GM19239 (cell line): ENCODE data around the gene CEP120.
"Not testable (repeated sequence)": the region's sequence is repeated elsewhere in the genome, so short reads cannot be mapped to it uniquely, and the experiment has no call there.

Experiments
- DNase-seq: peaks from one replicate; pipeline ENCODE4 v3.0.0; 2011; ENCODE audit warnings: low spot score; ENCODE audit not compliant: insufficient read length
- FAIRE-seq: peaks from 2 replicates; lab custom pipeline; 2011; peaks lifted over from hg19 to GRCh38; lab: Jason Lieb, UNC

CEP120 gene

DNA sequence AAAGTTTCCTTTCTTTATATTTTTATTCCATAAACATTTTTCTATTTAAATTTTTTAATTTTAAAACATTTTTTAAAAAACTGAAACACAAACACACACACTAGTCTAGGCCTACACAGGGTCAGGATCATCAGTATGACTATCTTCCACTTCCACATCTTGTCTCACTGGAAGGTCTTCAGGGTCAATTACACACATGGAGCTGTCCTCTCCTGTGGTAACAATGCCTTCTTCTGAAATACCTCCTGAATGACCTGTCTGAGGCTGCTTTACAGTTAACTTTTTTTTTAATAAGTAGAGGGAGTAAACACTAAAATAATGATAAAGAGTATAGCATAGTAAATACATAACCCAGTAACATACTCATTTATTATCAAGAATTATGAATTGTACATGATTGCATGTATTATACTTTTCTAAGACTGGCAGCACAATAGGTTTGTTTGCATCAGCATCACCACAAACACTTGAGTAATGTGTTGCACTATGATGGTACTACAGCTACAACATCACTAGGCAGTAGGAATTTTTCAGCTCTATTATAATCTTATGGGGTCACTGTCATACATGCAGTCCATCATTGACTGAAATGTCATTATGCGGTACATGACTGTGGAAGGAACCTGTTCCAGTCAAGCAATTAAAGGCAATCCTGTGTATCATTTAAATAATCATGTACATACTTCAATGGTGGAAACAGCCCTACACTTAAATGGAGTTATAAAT, 17.4 kb upstream of the CEP120 start:
- no peak for FAIRE-seq
- DNase-seq: no peak

- DNase-seq (no peak), FAIRE-seq (no peak)
These were observed 16.5 kb upstream of the CEP120 start for GRCh38 chr5:123439709-123440108.

DNA sequence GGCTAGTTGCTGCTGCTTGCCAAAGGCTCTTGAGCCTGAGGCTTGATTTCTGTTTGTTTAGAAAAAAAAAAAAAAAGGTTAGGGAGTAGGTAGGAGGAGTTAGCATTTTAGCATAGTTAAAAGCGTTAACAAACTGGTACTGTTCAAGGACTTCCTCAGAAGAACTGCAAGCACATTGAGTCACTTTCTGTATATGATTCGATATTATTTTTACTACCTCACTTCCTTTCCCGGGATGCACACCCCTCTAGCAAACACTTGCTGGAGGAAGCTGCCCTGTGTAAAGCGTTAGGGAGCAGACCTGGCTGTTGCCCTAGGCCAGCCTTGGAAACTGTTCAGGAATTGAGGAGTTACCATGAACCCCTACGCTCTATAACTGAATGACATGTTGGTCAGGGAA, 15.7 kb upstream of the CEP120 start:
- DNase-seq (no peak), FAIRE-seq (no peak)

DNA sequence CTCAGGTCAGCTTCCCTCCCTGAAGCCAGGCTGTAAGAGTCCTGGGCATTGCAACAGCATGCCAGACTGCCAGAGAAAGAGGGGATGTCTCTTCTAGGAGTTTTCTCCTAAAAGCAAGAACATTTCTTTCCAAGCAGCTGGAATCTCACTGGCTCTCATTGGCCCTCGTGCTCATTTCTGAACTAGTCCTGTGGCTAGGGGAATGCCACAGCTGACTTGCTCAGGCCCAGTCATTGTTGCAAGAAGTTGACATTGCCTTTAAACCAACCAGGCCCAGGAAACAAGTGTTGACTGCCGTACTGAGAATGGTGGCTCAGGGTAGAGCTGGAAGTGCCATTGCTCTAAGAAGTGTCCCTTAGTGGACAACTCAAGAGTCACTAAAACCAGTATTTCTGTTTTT, 15.0 kb upstream of the CEP120 start:
- FAIRE-seq: no peak

DNA sequence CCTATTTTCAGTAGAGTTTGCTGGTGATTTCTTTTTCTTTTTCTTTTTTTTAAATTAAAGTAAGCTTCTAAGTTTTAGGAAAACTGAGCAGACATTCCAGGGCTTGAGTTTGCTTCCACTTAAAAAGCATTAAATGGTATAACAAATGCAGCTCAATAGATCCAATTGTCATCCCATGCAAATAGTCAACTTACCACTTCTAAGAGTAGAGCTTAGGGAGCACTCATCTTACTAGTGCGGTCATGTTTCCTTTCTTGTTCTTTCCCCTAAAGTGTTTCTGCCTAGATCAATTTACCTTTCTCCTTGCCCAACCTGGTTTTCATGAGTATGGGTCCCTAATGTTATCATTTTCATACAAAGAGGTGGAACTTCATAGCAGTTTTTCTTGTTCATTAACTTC, 13.0 kb upstream of the CEP120 start:
- FAIRE-seq (no peak), DNase-seq (no peak)

More for the DNA sequence above, 15.0 kb upstream of the CEP120 start:
- DNase-seq: no peak

- no peak for FAIRE-seq
- no peak for DNase-seq
These were observed 11.6 kb upstream of the CEP120 start for GRCh38 chr5:123434796-123435195.

- FAIRE-seq (no peak), DNase-seq (no peak)
These were observed 10.4 kb upstream of the CEP120 start for GRCh38 chr5:123433596-123433995.

GRCh38 chr5:123430441-123430840, 7.2 kb upstream of the CEP120 start:
- not testable (repeated sequence) for DNase-seq, FAIRE-seq

GRCh38 chr5:123429993-123430392, 6.8 kb upstream of the CEP120 start:
- DNase-seq (no peak), FAIRE-seq (no peak)

- DNase-seq: no peak
- FAIRE-seq: no peak
These were observed 6.2 kb upstream of the CEP120 start for GRCh38 chr5:123429221-123429954.

- FAIRE-seq (no peak), DNase-seq (no peak)
These were observed 5.5 kb upstream of the CEP120 start for GRCh38 chr5:123428521-123429220.

DNA sequence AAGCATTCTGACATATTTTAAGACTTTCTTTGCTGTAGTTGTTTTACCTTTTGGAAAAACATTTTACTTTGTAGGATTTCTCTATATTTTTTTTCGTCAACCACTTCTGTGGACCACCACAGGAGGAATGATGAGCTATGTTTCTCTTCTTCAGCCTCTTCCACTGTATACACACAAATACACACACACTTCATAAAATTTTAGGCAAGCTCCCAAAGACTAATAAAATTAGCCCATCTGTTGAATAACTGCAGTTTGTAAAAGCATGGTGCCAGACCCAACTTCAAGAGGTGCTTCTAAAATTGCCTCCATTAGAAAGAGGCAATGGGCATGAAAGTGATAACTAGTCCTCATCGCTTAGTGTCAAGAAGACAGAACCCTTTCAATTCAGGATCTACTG, 4.1 kb upstream of the CEP120 start:
- no peak for DNase-seq
- FAIRE-seq: no peak

DNA sequence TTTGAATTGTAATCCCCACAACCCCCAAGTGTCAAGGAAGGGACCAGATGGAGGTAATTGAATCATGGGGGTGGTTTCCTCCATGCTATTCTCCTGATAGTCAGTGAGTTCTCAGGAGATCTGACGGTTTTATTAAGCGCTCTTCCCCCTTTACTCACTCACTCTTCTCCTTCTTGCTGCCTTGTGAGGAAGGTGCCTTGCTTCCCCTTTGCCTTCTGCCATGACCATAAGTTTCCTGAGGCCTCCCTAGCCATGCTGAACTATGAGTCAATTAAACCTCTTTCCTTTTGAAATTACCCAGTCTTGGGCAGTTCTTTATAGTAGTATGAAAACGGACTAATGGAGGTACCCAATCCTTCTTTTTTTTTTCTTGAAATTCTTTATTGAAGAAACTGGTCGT, 2.2 kb upstream of the CEP120 start:
- FAIRE-seq (no peak), DNase-seq (no peak)

DNA sequence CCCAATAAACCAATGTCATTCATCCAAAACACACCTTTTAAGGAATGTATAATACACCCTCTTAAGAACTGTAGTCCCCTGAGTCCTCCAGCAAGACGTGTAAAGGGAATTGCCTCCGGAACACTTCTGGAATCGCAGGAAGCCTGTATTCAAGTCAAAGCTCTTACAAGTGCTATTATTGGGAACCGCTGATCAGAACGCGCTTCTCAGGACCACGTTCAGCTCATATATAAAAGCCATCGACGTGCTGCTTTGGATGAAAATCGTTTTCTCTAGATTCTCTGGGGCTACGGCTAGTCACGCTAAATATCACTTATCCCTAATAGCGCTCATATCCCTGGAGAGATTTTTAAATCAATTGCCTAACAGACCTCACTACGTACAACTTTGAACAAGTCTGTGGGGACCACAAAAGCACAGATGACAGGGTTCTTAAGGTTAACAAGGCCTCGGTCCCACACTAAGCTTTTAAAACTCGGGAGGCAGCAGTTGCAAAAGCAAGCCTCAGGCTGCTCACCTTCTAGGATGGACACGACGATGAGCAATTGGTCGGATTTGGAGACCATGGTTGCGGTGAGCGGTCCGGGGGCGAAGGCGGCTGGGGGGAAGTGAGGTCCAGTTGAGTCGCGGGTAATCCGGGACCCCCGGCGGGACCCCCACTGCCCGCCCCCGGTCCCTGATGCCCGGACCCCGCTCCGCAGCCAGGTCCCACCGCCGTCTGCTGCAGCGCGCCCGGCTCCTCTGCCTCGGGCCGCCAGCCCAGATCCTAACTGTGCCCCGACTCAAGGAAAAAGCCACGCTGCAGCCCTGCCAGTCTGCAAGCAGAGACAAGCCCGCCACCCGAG, 548 bp downstream of the CEP120 start:
- DNase-seq: no peak
- peak; percentile 83 for FAIRE-seq

DNA sequence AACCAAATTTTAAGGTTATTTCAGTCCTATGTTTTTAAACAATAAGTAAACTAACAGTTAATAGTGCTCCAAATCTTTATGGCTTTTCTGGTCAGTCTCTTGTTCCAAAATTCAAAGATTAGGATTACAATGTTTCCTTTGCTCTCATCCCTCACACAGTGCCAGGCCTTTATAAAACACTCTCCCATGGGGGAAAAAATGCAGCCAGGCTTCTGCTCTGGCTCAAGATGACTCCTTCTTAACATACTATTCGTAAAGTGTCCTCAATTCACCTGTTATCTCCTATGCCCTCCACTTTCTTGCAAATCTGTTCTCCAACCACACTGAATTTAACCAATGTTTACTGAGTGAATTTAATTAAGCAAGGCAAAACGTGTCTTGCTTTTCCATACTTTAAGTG, 1.4 kb downstream of the CEP120 start:
- DNase-seq (no peak), FAIRE-seq (no peak)

DNA sequence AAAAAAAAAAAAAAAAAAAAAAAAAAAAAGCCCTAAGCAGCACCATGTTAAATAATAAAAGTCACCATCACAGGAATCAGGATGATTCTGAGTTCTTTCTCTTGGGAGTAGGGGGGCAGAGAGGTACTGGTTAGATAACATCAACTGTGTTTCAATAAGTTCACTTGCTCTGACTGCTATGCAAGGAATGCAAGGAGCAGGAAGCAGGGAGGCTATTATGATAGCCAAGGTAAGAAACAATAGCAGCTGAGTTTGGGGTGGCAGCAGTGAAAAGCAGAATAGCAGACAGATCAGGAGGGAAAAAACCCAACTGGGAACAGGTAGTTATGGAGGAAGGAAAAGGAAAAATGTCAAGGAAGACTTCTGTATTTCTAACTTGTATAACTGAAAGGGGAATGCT, 8.2 kb downstream of the CEP120 start:
- no peak for DNase-seq
- FAIRE-seq: no peak

- no peak for DNase-seq
- FAIRE-seq: no peak
These were observed 11.0 kb downstream of the CEP120 start for GRCh38 chr5:123412206-123412605.

- not testable (repeated sequence) for FAIRE-seq, DNase-seq
These were observed 21.2 kb downstream of the CEP120 start for GRCh38 chr5:123401999-123402398.

DNA sequence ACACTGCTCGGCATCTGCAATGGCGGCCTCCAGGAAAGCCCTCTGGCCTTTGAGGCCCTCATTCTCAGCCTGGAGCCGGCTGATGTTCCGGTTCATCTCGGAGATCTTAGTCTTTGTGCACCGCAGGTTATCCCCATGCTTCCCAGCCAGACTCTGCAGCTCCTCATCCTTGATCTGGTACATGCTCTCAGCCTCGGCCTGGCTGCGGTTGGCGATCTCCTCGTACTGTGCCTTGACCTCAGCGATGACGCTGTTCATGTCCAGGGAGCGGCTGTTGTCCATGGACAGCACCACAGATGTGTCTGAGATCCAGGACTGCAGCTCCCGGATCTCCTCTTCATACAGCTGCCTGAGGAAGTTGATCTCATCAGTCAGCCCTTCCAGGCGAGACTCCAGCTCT, 21.9 kb downstream of the CEP120 start:
- FAIRE-seq (no peak), DNase-seq (no peak)

- not testable (repeated sequence) for DNase-seq, FAIRE-seq
These were observed 22.3 kb downstream of the CEP120 start for GRCh38 chr5:123400870-123401291.
